Cerebellar cortex (tissue), 1 donor: ENCODE measurements around the gene NBEA.
A peak's percentile ranks its signal among the peaks of the same experiment; 100 is the strongest.
"Not testable (repeated sequence)": the region's sequence is repeated elsewhere in the genome, so short reads cannot be mapped to it uniquely, and the experiment has no call there.

Experiments
- DNase-seq: peaks from one replicate; pipeline ENCODE4 v3.0.0-alpha.2; 2015; ENCODE audit warnings: low spot score

The NBEA gene

GRCh38 chr13:35058585-35058984, 116.5 kb downstream of the NBEA start:
- not testable (repeated sequence) for DNase-seq

- DNase-seq = no peak
Observed at GRCh38 chr13:35086667-35087066, 144.6 kb downstream of the NBEA start.

- DNase-seq = no peak
Observed at GRCh38 chr13:35092251-35092650, 150.2 kb downstream of the NBEA start.

GRCh38 chr13:35092751-35093150, 150.7 kb downstream of the NBEA start:
- DNase-seq = no peak

- no peak for DNase-seq
Observed at GRCh38 chr13:35093356-35093755, 151.3 kb downstream of the NBEA start.

- not testable (repeated sequence) for DNase-seq
Observed at GRCh38 chr13:35106771-35107170, 164.7 kb downstream of the NBEA start.

- no peak for DNase-seq
Observed at GRCh38 chr13:35107535-35107934, 165.5 kb downstream of the NBEA start.

GRCh38 chr13:35113612-35114011, 171.5 kb downstream of the NBEA start:
- not testable (repeated sequence) for DNase-seq

- DNase-seq = no peak
Observed at GRCh38 chr13:35127466-35127865, 185.4 kb downstream of the NBEA start.

- DNase-seq = no peak
Observed at GRCh38 chr13:35129500-35129899, 187.4 kb downstream of the NBEA start.

GRCh38 chr13:35131471-35131870, 189.4 kb downstream of the NBEA start:
- DNase-seq = no peak

- DNase-seq = no peak
Observed at GRCh38 chr13:35136585-35136984, 194.5 kb downstream of the NBEA start.

- DNase-seq = no peak
Observed at GRCh38 chr13:35139591-35139990, 197.5 kb downstream of the NBEA start.

GRCh38 chr13:35140321-35140720, 198.3 kb downstream of the NBEA start:
- no peak for DNase-seq

- no peak for DNase-seq
Observed at GRCh38 chr13:35140831-35141230, 198.8 kb downstream of the NBEA start.

GRCh38 chr13:35143123-35143522, 201.1 kb downstream of the NBEA start:
- DNase-seq = no peak

GRCh38 chr13:35144166-35144890, 202.3 kb downstream of the NBEA start:
- DNase-seq = no peak

- no peak for DNase-seq
Observed at GRCh38 chr13:35146686-35147085, 204.6 kb downstream of the NBEA start.

- peak; percentile 82 for DNase-seq
Observed at GRCh38 chr13:35157143-35157755, 215.2 kb downstream of the NBEA start.

GRCh38 chr13:35159041-35159440, 217.0 kb downstream of the NBEA start:
- no peak for DNase-seq

- no peak for DNase-seq
Observed at GRCh38 chr13:35160896-35161295, 218.8 kb downstream of the NBEA start.

- no peak for DNase-seq
Observed at GRCh38 chr13:35162420-35162819, 220.3 kb downstream of the NBEA start.

GRCh38 chr13:35163674-35164073, 221.6 kb downstream of the NBEA start:
- no peak for DNase-seq
